GM12874 (cell line): ENCODE measurements around the gene AQP7.

Source experiments
- CTCF ChIP-seq: IDR thresholded peaks from 2 replicates; pipeline ENCODE4 v1.5.1; 2011; ENCODE audit warnings: low read depth, mild to moderate bottlenecking, control low read depth, low read length, moderate library complexity; ENCODE audit not compliant: insufficient read depth

Gene AQP7

DNA sequence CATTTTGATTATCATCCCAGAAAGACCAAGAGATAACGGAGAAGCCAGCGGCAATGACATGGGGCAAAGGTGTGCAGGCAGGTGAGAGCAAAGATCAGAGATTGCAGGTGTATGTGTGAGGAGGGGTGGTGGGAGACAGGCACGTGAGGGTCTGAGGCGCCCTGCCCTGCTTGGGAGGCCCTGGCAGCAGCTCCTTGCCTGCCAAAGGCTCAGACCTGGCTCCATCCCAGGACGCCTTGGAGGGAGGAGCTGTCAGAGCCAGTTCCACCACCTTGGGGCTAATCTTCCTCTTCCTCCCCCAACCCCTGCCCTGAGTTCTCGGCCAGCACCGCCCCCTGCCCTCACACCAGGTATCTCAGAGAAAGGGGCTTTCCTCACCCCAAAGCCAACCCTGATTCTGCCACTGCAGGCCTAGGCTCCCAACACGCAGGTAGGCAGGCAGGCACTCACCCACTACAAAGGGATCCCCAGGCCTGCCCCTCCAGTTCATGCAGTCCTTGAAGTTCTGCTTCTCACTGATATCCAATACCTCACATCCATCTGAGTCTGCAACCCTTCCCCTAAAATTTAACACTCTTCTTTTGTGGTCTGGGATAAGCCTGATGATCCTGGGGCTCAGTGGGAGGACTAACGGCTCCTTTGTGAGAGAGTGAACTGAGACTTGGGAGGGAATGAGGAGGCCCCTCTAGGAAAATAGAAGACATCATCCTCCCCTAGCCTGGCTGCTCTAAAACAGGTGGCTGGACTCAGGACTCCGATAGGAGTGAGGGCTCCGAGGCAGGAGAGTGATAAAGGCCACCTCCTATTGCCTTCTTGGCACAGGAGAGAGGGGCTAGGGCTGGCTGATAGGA is 43.2 kb upstream of the AQP7 start:
- no peak for TF ChIP-seq CTCF

- TF ChIP-seq CTCF = no peak
Measured at GRCh38 chr9:33443464-33444154, 41.2 kb upstream of the AQP7 start.

GRCh38 chr9:33443047-33443446 is 40.7 kb upstream of the AQP7 start:
- TF ChIP-seq CTCF = no peak

DNA sequence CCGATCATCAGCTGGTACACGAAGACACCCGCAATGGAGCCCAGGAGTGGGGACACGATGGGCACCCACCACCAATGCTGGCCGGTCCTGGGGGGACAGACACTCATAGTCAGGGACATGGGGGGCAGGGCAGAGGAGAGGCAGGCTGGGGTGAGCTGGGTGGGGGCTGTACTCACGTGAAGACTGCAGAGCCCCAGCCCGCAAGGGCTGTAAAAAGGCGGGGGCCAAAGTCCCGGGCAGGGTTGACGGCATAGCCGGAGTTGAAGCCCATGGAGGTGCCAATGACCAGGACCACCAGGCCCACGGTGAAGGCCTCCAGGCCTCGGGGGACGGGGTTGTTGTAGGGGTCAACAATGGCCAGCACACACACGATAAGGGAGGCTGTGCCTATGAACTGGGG is 39.8 kb upstream of the AQP7 start:
- TF ChIP-seq CTCF = no peak

DNA sequence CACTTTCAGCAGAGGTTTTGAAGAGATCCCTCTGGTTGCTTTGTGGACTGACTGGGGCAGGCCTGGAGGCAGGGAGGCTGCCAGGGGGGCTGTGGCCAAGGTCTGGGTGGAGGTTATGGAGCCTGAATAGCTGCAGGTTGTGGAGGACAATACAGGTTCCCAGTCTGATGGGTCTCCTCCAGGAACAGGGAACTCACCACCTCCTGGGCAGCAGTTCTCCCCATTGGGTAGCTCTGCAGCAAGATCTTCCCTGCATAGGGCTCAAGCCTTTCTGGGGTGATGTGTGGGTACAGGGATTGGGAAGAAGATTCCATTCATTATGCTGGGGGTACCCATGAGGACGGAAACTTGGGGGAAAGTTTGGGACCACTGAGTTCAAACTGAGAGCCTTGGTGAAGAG is 38.2 kb upstream of the AQP7 start:
- TF ChIP-seq CTCF = no peak

GRCh38 chr9:33440204-33440603 is 37.8 kb upstream of the AQP7 start:
- TF ChIP-seq CTCF = no peak

DNA sequence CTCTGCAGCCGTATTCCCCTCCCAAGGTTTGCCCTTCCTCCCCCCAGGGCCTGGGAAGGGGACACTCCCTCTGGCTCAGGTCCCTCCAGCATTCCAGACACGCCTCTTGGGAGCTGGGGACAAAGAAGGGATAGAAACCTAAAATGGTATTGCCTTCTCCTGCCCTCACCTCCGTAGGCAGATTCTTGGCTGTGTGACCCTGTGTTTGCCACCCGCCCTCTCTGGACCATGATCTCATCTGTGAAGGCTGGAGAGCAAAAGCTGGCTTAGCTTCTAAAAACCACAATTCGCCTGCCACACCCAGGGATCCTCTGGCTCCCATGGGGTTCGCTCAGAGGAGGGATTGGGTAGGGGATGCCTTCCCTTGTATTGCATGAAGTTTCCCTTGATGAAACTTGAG is 37.4 kb upstream of the AQP7 start:
- TF ChIP-seq CTCF = no peak
